HG02840 (cell line): ENCODE data around the gene VTN.

Source experiments
- ATAC-seq: cut with Tn5 transposase; IDR thresholded peaks from one replicate; pipeline ENCODE4 v1.9.1; 2021; ENCODE audit warnings: mild to moderate bottlenecking, moderate library complexity, moderate number of reproducible peaks; ENCODE audit not compliant: unreplicated experiment, low FRiP score

The VTN gene

DNA sequence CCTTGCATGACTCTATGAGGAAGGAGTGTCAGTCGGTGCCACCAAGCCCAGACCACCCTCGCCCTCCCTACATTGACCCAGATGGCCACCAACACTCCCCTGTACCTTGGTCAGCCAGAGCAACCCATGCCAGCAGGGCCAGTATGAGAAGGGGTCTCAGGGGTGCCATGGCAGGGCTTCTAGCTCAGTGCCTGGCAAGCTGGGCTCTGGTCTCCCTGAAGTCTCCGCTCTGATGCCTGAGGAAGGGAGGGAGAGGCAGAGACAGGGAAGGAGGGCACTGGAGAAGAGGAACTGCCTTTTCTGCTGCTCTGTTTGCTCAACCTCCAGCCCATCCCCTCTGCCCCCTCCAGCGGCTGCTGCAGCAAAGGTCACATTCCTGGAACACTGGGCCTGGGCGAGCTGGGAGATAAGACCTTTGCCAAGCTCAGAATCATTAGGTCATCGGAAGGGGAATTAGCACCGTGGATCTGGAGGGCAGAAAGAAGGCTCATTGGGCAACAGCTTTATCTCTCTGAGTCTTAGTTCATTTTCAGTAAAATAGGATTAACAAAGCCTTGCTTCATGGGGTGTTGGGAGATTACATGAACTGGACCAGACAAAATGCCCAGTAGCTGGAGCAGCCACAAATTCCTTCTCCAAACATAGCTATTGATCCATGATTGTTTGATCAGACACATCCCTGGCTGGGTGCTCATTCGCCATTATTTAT lies at the start of gene VTN:
Gene VTN, minus strand, starts transcription at position 273 of the 709 bp plus-strand sequence. Its CDS starts 104 bp downstream, at position 169.
- no peak for ATAC-seq

DNA sequence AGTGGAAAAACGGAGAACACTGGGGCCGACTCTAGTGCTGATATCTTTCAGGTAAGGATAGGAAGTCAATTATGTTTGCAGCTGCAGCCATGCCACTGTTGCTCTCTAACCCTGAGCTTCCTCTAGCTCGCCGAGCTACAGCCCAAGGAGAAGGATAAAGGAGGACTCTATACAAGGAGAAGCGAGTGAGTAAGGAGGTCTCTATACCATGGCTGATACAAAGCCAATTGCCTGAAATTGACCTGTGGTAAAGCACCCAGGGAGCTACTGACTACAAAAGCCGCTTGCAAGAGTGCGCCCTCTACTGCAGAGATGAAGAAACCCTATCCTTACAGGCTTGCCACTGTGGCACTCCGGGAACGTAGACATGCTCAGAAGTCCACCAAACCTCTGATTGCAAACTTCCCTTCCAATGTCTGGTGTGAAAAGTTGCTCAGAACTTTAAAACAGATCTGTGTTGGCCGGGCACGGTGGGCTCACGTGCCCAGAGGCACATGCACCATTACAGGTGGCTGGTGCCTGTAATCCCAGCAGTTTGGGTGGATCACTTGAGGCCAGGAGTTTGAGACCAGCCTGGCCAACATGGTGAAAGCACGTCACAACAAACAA lies 46.7 kb upstream of the VTN start:
- no peak for ATAC-seq

DNA sequence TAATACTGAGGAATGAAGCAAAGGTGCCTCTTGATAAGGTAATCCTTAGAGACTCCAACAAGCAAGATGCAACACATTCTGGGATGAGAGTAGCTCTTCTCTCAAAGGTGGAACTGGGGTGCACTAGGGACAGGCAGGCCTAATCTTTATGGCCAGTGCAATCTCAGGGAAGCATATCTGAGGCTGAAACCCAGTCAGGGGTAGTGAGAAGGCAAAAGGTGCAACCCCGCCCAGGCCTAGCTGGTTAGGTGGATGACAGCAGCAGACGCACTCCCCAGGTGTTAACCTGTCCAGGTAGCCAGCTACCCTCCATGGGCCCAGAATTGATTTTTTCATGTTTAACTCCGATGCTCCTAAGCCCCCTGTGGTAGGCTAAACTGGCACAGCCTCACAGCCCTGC lies 45.8 kb upstream of the VTN start:
- no peak for ATAC-seq

DNA sequence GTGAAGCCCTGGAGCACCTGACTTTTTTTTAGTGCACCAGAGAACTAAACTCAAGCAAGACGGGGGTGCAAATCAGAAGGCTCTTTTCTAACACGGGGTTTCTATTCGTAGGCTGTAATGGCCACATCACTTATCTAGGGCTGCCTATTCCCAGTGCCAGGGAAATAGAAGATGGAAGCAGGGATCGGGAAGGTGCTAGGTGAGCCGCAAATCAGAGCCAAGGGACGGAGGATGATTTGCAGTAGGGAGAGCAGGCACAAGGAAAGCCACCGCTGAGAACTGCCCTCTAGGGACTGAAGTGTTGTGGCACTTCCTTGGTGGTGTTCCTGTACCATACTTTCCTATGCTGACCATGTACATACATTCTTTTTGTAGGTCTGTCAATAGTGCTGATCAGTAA lies 43.7 kb upstream of the VTN start:
- ATAC-seq: no peak

- no peak for ATAC-seq
Measured at GRCh38 chr17:28412099-28412498, 42.0 kb upstream of the VTN start.

DNA sequence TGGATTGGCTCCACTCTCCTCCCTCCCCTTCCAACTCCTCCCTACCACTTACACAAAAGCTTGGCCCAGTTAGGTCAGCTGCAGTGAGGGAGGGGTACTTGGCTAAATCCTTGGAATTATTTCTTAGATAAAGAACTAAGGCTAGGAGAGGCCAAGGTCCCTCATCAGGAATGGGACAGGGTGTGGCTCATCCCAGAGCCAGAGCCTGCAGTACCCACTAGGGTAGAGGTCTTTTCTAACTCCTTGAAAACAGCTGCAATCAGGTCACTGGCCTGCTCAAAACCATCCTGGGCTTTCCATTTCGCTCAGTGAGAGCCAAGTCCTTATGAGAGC lies 37.8 kb upstream of the VTN start:
- ATAC-seq: no peak

- no peak for ATAC-seq
Measured at GRCh38 chr17:28407130-28407973, 37.2 kb upstream of the VTN start.

- no peak for ATAC-seq
Measured at GRCh38 chr17:28406473-28406814, 36.3 kb upstream of the VTN start.

GRCh38 chr17:28405632-28406472 lies 35.7 kb upstream of the VTN start, which contains the start of gene SLC46A1:
TSS of gene SLC46A1 (minus strand) at chr17:28406212. CDS start at chr17:28406114, 98 bp downstream.
- no peak for ATAC-seq

- no peak for ATAC-seq
Measured at GRCh38 chr17:28404812-28405570, 34.9 kb upstream of the VTN start.

DNA sequence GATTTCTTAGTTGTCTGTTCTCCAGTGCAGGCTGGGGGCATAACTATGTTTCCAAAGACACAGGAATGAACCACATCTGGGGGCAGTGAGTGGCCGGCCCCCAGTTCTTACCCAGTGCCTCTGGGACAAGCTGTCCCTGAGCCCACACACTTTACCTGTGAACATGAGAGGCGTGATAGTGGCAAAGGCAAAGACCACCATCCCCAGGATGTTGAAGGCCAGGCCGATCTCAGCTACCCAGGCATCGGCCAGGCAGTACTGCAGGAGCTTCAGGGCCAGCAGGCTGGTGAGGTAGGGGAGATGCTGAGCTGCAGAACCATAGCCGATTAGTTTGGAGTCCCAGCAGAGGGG lies 34.3 kb upstream of the VTN start:
- no peak for ATAC-seq

GRCh38 chr17:28404007-28404406 lies 33.9 kb upstream of the VTN start:
- no peak for ATAC-seq

GRCh38 chr17:28402844-28403243 lies 32.7 kb upstream of the VTN start:
- no peak for ATAC-seq

DNA sequence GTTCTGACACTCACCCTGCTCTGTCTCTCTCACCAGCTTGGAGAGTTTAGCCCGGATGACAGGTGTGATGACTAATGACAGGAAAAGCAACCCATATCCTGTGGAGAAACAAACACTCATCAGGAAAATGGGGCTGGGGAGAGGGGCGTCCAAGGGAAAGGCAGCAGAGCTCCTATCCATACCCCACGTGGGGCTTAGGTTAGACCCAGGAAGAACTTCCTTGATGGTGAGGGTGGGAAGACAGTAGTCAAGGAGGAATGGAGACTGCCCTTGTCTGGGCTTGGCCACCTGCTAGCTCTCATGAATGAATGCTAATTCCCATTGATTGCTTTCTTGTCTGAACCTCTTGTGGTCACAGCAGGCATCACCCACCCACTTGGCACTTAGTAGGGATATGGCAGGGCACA lies 32.1 kb upstream of the VTN start:
- no peak for ATAC-seq

- no peak for ATAC-seq
Measured at GRCh38 chr17:28399808-28400207, 29.7 kb upstream of the VTN start.

- ATAC-seq: no peak
Measured at GRCh38 chr17:28398280-28398981, 28.3 kb upstream of the VTN start.

- ATAC-seq: no peak
Measured at GRCh38 chr17:28397687-28398279, 27.7 kb upstream of the VTN start.

GRCh38 chr17:28397275-28397674 lies 27.2 kb upstream of the VTN start:
- ATAC-seq: no peak

DNA sequence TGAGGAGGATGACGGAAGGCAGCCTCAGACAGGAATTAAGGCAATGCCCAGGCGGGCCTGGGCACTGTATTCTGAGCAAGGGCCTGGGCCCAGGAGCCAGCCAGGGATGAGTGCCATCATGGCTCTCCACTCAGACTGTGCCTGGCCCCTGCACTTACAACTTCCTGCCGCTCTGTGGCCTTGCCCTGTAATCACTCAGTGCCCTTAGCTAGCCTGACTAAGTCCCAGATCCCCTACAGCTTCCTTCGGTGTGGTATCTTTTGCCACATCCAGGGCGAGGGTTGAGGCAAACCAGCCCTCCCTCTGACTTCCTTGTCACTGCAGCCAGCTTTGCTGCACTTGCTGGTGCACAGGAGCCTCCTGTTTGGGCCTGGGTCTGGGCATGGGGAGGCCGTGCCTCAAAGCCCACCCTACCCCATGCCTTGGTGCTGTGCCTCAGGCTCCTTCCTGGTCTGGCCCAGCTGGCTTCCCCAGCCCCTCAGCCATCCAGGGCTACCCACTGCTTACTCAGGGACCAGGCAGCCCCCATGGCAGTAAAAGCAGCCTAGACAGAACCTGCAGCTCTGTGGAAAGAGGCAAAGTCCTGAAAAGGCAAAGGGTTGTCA lies 26.6 kb upstream of the VTN start:
- ATAC-seq: no peak
